OCI-LY7 (cell line): ENCODE measurements around the gene ELAVL2.

Experiments
- CTCF ChIP-seq: fragments of 200-600 bp; sonication (generic); conservative IDR thresholded peaks from 2 replicates; pipeline ENCODE4 v1.5.1; 2014; ENCODE audit warnings: mild to moderate bottlenecking, antibody characterized with exemption, low read length, moderate library complexity, mixed read lengths
- EZH2phosphoT487 ChIP-seq: fragments of 200-600 bp; sonication (generic); IDR thresholded peaks from 2 replicates; pipeline ENCODE4 v1.6.1; 2018; ENCODE audit warnings: low read depth, borderline replicate concordance, mild to moderate bottlenecking, mixed run types, antibody characterized with exemption, low read length, moderate library complexity, mixed read lengths

DNA sequence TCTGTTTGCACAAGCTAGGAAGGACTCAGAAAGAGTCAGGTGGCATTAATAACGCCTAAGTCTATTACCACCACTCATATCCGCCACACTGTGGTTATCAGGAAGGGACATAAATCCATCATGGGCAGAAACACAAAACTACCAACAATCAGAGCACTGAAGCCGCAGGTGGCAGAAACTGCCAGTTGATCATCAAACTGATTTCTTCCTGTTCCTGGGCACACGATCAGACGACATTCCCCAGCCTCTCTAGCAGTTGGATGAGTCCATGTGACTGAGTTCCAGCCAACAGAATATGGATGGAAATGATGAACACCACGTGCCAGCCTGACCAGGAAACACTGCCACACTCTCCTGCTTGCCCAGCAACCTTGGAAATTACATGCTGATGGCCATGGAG lies 181.7 kb downstream of the ELAVL2 start:
- TF ChIP-seq CTCF (no peak), EZH2phosphoT487 (no peak)
